Mesothelial cell of epicardium (in vitro differentiated cells): ENCODE results near the gene CLNK. TPM values are rescaled to one million over a fixed set of nuclear protein-coding genes. Genes with fewer than 3 reads are reported as not detected.

Experiments
- DNase-seq, 2 experiments: peaks; one replicate each; pipeline ENCODE4 v3.0.0; 2021; ENCODE audit warnings: low spot score in 2 of 2; ENCODE audit not compliant: unreplicated experiment in 2 of 2
- H3K27ac Mint-ChIP-seq: 2 replicates; pipeline ENCODE4 v1.8.0; 2021; ENCODE audit warnings: mixed read lengths
- H3K27me3 Mint-ChIP-seq: 2 replicates; pipeline ENCODE4 v1.8.0; 2021; ENCODE audit warnings: low read depth, mixed read lengths
- H3K36me3 Mint-ChIP-seq: 2 replicates; pipeline ENCODE4 v1.8.0; 2021; ENCODE audit warnings: mixed read lengths
- H3K4me1 Mint-ChIP-seq: 2 replicates; pipeline ENCODE4 v1.8.0; 2021; ENCODE audit warnings: mixed read lengths
- H3K4me3 Mint-ChIP-seq: 2 replicates; pipeline ENCODE4 v1.8.0; 2021; ENCODE audit warnings: mild to moderate bottlenecking, moderate library complexity, mixed read lengths
- H3K9me3 Mint-ChIP-seq: 2 replicates; pipeline ENCODE4 v1.8.0; 2021; ENCODE audit warnings: mixed read lengths
- total RNA-seq: library from RNA; stranded (reverse); gene quantifications from 3 replicates; pipeline ENCODE4 v1.2.1, GENCODE V29; 2021
- TF ChIP-seq, protein P1 (sequence below): fragments of 200-600 bp; sonication (generic); IDR thresholded peaks from one replicate; pipeline ENCODE4 v1.5.0; 2021; ENCODE audit warnings: antibody characterized with exemption; ENCODE audit not compliant: unreplicated experiment

CLNK gene
- total RNA-seq, 1 donor from 2014 or later = not detected

GRCh38 chr4:10635091-10635490, 49.5 kb downstream of the CLNK start:
- no peaks in the 10 kb centered on the region for H3K9me3 Mint-ChIP-seq
- H3K4me1 Mint-ChIP-seq = peaks cover 25% of the 10 kb centered on the region
- H3K4me3 Mint-ChIP-seq = no peak overlapping the region
- no peak overlapping the region for H3K27ac Mint-ChIP-seq
- no peak for DNase-seq
- TF ChIP-seq, protein P1, sequence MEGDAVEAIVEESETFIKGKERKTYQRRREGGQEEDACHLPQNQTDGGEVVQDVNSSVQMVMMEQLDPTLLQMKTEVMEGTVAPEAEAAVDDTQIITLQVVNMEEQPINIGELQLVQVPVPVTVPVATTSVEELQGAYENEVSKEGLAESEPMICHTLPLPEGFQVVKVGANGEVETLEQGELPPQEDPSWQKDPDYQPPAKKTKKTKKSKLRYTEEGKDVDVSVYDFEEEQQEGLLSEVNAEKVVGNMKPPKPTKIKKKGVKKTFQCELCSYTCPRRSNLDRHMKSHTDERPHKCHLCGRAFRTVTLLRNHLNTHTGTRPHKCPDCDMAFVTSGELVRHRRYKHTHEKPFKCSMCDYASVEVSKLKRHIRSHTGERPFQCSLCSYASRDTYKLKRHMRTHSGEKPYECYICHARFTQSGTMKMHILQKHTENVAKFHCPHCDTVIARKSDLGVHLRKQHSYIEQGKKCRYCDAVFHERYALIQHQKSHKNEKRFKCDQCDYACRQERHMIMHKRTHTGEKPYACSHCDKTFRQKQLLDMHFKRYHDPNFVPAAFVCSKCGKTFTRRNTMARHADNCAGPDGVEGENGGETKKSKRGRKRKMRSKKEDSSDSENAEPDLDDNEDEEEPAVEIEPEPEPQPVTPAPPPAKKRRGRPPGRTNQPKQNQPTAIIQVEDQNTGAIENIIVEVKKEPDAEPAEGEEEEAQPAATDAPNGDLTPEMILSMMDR = no peak
- H3K27me3 Mint-ChIP-seq = peaks cover 13% of the 10 kb centered on the region
- no peaks in the 10 kb centered on the region for H3K36me3 Mint-ChIP-seq

DNA sequence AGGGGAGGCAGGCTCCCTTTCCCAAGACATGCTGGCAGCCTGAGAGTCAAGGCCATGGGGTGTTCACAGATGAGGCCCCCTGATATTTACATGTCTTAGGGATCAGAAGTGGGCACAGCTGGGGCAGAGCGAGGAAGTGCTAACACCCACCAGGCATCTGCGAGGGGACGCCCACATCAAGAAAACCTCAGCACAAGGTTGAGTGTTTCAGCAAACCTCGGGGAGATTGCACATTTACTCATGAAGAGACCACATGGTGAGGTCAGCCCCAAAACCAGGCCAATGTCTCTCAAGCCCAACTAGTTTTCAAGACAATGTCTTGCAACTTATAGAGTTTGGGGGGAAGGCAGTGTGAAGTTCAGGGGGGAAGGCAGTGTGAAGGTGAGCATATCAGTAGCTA, 55.2 kb downstream of the CLNK start:
- Mint-ChIP-seq H3K27ac (no peak overlapping the region), H3K4me3 (no peak overlapping the region), H3K4me1 (peaks cover 19% of the 10 kb centered on the region), H3K27me3 (peaks cover 8% of the 10 kb centered on the region), H3K36me3 (no peaks in the 10 kb centered on the region), H3K9me3 (no peaks in the 10 kb centered on the region)
- no peak for DNase-seq
- TF ChIP-seq, protein P1 = no peak

GRCh38 chr4:10625131-10625530, 59.4 kb downstream of the CLNK start:
- H3K27me3 Mint-ChIP-seq = peaks cover 1% of the 10 kb centered on the region
- no peak overlapping the region for H3K4me3 Mint-ChIP-seq
- DNase-seq = no peak
- H3K27ac Mint-ChIP-seq = no peak overlapping the region
- no peaks in the 10 kb centered on the region for H3K9me3 Mint-ChIP-seq
- peaks cover 34% of the 10 kb centered on the region for H3K4me1 Mint-ChIP-seq
- no peaks in the 10 kb centered on the region for H3K36me3 Mint-ChIP-seq
- TF ChIP-seq, protein P1 = no peak

DNA sequence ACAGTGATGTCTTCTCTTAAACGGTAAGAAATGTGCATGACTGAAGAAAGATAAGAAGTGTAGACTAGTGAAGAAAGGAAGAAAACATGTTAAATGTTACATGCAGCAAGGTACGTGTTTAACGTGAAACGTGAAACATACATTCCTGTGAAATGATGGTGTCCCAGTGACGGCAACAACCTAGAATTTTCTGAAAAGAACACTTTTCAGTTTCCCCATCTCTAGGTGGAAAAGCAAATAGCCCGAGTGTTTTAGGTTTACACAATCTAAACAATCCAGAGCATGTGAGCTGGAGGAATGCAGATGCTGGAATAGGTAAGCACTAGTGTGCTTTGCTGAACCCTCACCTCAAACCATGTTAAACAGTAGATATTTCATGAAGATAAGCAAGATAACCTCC, 60.7 kb downstream of the CLNK start:
- Mint-ChIP-seq H3K27ac (no peak overlapping the region), H3K4me1 (peaks cover 46% of the 10 kb centered on the region), H3K9me3 (no peaks in the 10 kb centered on the region), H3K36me3 (no peaks in the 10 kb centered on the region), H3K4me3 (no peak overlapping the region), H3K27me3 (peaks cover 1% of the 10 kb centered on the region)
- DNase-seq = no peak
- TF ChIP-seq, protein P1 = no peak

DNA sequence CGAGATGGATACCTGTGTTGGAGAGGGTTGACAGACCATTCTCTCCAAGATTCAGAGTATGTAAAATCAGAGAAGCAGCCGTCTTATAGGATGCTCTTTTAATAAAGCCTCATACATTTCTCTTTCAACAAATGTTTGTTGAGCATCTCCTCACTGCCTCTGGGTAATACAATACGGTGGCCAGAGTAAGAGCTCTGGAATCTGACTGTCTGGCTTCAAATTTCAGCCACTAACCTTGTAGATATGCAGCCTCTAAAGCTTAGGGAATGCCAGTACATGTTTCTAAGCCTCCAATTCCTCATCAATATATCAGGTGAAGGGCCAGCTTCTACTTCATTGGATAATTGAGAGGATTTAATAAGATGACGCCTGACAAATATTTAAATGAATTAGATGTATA, 61.3 kb downstream of the CLNK start:
- Mint-ChIP-seq H3K36me3 (no peaks in the 10 kb centered on the region), H3K27ac (no peak overlapping the region), H3K4me1 (peaks cover 51% of the 10 kb centered on the region), H3K27me3 (peaks cover 1% of the 10 kb centered on the region), H3K9me3 (peaks cover 2% of the 10 kb centered on the region), H3K4me3 (no peak overlapping the region)
- DNase-seq = no peak
- TF ChIP-seq, protein P1 = no peak

GRCh38 chr4:10622728-10623127, 61.8 kb downstream of the CLNK start:
- H3K4me3 Mint-ChIP-seq = no peak overlapping the region
- peaks cover 7% of the 10 kb centered on the region for H3K9me3 Mint-ChIP-seq
- peaks cover 1% of the 10 kb centered on the region for H3K27me3 Mint-ChIP-seq
- H3K4me1 Mint-ChIP-seq = peaks cover 50% of the 10 kb centered on the region
- no peak overlapping the region for H3K27ac Mint-ChIP-seq
- no peak for DNase-seq
- H3K36me3 Mint-ChIP-seq = no peaks in the 10 kb centered on the region
- TF ChIP-seq, protein P1 = no peak
